HEK293 (cell line): Measurements from ENCODE around the gene UPP2.

ENCODE experiments used
- KLF1 ChIP-seq: fragments of 450-650 bp; formaldehyde crosslinking; IDR thresholded peaks from 2 replicates; pipeline ENCODE4 v1.5.1; 2016; ENCODE audit warnings: missing biosample characterization, missing genetic modification characterization
- ZBTB7A ChIP-seq: fragments of 450-650 bp; formaldehyde crosslinking; IDR thresholded peaks from 2 replicates; pipeline ENCODE4 v1.5.1; 2016; ENCODE audit warnings: low read depth, missing biosample characterization, missing genetic modification characterization
- ZNF174 ChIP-seq: fragments of 450-650 bp; formaldehyde crosslinking; IDR thresholded peaks from 2 replicates; pipeline ENCODE4 v1.5.0; 2017; ENCODE audit warnings: missing biosample characterization, mild to moderate bottlenecking, missing genetic modification characterization
- ZNF211 ChIP-seq: fragments of 450-650 bp; formaldehyde crosslinking; IDR thresholded peaks from 2 replicates; pipeline ENCODE4 v1.5.1; 2016; ENCODE audit warnings: low read depth, missing biosample characterization, missing genetic modification characterization
- ZNF324 ChIP-seq: fragments of 450-650 bp; formaldehyde crosslinking; IDR thresholded peaks from 2 replicates; pipeline ENCODE4 v1.5.1; 2016; ENCODE audit warnings: missing biosample characterization, missing genetic modification characterization
- ZNF558 ChIP-seq: fragments of 450-650 bp; formaldehyde crosslinking; IDR thresholded peaks from 2 replicates; pipeline ENCODE4 v1.5.1; 2016; ENCODE audit warnings: missing biosample characterization, missing genetic modification characterization
- ZNF707 ChIP-seq: fragments of 450-650 bp; formaldehyde crosslinking; IDR thresholded peaks from 2 replicates; pipeline ENCODE4 v1.5.1; 2016; ENCODE audit warnings: missing biosample characterization, missing genetic modification characterization
- TF ChIP-seq, protein P1 (sequence below): fragments of 450-650 bp; formaldehyde crosslinking; IDR thresholded peaks from 2 replicates; pipeline ENCODE4 v1.5.1; 2016; ENCODE audit warnings: missing biosample characterization, missing genetic modification characterization
- TF ChIP-seq, protein P2 (sequence below): fragments of 450-650 bp; formaldehyde crosslinking; IDR thresholded peaks from 2 replicates; pipeline ENCODE4 v1.5.1; 2017; ENCODE audit warnings: missing biosample characterization, mild to moderate bottlenecking, missing genetic modification characterization, moderate library complexity
- TF ChIP-seq, protein P3 (sequence below): fragments of 450-650 bp; formaldehyde crosslinking; IDR thresholded peaks from 2 replicates; pipeline ENCODE4 v1.5.1; 2016; ENCODE audit warnings: missing biosample characterization, missing genetic modification characterization

DNA sequence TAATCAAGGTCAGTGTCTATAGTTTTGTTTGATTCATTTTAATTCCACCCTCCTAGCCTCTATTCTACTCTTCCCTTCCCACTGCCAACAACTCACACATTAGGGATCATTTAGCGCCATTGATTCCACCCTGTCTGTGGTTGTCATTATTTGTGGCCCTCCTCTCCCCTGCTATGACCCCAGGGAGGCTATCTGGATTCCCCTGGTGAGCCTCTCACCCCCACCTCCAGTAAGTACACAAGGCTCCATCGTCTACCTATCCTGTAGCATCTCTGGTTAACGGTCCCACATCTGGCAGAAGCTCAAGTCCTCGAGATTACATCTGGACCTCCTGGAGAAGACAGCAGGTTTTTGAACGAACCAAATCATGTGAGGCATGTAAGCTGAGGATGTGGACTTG lies 27.4 kb downstream of the UPP2 start:
- no peak for TF ChIP-seq ZNF211 (tag by site-specific recombination)
- TF ChIP-seq, protein P1, sequence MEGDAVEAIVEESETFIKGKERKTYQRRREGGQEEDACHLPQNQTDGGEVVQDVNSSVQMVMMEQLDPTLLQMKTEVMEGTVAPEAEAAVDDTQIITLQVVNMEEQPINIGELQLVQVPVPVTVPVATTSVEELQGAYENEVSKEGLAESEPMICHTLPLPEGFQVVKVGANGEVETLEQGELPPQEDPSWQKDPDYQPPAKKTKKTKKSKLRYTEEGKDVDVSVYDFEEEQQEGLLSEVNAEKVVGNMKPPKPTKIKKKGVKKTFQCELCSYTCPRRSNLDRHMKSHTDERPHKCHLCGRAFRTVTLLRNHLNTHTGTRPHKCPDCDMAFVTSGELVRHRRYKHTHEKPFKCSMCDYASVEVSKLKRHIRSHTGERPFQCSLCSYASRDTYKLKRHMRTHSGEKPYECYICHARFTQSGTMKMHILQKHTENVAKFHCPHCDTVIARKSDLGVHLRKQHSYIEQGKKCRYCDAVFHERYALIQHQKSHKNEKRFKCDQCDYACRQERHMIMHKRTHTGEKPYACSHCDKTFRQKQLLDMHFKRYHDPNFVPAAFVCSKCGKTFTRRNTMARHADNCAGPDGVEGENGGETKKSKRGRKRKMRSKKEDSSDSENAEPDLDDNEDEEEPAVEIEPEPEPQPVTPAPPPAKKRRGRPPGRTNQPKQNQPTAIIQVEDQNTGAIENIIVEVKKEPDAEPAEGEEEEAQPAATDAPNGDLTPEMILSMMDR (tag by site-specific recombination) = no peak
- no peak for TF ChIP-seq ZNF174 (tag by site-specific recombination)
- TF ChIP-seq ZNF558 (tag by site-specific recombination) = no peak
- no peak for TF ChIP-seq ZNF324
- TF ChIP-seq, protein P2, sequence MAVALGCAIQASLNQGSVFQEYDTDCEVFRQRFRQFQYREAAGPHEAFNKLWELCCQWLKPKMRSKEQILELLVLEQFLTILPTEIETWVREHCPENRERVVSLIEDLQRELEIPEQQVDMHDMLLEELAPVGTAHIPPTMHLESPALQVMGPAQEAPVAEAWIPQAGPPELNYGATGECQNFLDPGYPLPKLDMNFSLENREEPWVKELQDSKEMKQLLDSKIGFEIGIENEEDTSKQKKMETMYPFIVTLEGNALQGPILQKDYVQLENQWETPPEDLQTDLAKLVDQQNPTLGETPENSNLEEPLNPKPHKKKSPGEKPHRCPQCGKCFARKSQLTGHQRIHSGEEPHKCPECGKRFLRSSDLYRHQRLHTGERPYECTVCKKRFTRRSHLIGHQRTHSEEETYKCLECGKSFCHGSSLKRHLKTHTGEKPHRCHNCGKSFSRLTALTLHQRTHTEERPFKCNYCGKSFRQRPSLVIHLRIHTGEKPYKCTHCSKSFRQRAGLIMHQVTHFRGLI (tag by site-specific recombination) = no peak
- no peak for TF ChIP-seq ZBTB7A (tag by site-specific recombination)
- no peak for TF ChIP-seq ZNF707
- no peak for TF ChIP-seq KLF1 (tag by site-specific recombination)
- TF ChIP-seq, protein P3, sequence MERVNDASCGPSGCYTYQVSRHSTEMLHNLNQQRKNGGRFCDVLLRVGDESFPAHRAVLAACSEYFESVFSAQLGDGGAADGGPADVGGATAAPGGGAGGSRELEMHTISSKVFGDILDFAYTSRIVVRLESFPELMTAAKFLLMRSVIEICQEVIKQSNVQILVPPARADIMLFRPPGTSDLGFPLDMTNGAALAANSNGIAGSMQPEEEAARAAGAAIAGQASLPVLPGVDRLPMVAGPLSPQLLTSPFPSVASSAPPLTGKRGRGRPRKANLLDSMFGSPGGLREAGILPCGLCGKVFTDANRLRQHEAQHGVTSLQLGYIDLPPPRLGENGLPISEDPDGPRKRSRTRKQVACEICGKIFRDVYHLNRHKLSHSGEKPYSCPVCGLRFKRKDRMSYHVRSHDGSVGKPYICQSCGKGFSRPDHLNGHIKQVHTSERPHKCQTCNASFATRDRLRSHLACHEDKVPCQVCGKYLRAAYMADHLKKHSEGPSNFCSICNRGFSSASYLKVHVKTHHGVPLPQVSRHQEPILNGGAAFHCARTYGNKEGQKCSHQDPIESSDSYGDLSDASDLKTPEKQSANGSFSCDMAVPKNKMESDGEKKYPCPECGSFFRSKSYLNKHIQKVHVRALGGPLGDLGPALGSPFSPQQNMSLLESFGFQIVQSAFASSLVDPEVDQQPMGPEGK = no peak
